Muscle of back (tissue), 11 donors: ENCODE data around the gene PARP14. TPM values are rescaled to one million over a fixed set of nuclear protein-coding genes. Genes with fewer than 3 reads are reported as not detected.

Experiments used
- DNase-seq, 3 donors: peaks; one replicate each; pipeline versions ENCODE4 v3.0.0 to v3.0.0-alpha.2; 2013
- polyA plus RNA-seq, 10 donors: library from polyadenylated mRNA; unstranded; fragments of 120-200 nt; gene quantifications; one replicate each; pipeline ENCODE4 v1.2.1, GENCODE V29; 2013; ENCODE audit not compliant: insufficient read length in 10 of 10

Gene PARP14
- polyA plus RNA-seq, 10 donors: 7.0 to 14.1 (median 9.5) TPM

DNA sequence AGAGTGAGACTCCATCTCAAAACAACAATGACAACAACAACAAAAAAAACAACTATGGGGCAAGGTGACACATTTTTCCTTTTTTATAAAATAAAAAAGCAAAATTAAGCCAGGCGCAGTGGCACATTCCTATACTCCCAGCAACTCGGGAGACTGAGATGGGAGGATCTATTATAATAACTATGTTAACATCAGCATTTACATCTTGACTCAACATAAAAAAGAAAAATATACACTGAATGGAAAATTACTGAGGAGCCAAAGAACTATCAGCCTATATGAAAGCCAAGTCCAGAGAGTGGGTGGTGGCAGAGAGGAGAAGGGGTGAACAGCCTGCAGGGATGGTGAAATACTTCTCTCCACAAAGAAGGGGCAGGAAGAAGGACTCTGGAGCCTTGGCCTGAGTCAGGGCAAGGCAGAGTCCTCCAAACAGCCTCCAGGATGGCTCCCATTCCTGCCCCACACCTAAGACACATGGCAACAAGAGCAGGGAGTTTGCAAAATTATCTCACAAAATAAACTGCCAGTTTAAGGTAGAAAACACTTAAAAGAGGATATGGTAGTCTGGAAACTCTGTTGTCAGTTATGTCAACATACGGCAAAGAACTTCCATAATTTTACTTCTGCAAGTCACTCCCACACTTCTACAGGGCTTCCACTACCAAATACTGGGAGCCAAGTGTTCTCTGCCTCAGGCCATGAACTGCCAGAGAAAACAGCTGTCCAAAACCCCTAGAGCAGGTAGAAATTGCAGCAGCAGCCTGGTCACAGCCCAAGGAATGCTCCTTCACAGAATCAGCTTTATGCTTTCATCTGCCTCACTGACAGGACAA lies 87.1 kb downstream of the PARP14 start:
- peak in 1 of 3 donors; percentile 17 for DNase-seq

DNA sequence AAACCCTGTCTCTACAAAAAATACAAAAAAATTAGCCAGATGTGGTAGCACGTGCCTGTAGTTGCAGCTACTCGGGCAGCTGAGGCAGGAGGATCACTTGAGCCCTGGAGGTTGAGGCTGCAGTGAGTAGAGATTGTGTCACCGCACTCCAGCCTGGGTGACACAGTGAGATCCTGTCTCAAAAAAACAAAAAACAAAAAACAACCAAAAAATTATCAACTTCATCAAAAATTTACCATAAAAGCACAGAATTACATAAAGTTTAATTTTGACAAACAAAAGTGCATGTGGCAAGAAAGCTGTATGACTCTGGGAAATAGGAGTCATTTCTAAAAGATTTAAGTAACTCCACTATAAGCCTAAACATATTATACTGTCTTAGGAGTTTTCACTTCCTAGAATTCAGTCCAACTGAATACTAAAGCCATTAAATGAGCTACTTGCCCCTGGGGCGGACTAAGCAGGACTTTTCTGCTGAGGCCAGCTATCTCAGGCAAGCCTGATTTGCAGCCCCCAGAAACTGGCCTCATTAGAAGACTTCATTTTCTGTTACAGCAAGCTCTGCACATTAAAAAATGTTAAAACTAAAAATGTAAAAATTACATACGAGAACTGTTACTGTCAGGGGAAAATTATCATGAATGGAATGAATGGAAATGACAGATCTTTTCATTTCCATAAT lies 90.0 kb downstream of the PARP14 start:
- DNase-seq: no peak

DNA sequence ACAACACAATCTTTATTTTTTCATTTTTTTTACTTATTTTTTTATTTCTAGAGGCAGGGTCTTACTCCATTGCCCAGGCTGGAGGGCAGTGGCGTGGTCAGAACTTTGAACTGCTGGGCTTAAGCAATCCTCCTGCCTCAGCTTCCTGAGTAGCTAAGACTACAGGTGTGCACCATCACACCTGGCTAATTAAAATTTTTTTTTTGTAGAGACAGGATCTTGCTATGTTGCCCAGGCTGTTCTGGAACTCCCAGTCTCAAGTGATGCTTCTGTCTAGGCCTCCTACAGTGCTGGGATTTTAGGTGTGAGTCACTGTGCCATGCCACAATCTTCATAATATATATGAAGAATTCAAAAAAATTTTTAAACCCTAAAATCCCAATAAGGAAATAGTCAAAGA lies 92.2 kb downstream of the PARP14 start:
- DNase-seq: no peak

DNA sequence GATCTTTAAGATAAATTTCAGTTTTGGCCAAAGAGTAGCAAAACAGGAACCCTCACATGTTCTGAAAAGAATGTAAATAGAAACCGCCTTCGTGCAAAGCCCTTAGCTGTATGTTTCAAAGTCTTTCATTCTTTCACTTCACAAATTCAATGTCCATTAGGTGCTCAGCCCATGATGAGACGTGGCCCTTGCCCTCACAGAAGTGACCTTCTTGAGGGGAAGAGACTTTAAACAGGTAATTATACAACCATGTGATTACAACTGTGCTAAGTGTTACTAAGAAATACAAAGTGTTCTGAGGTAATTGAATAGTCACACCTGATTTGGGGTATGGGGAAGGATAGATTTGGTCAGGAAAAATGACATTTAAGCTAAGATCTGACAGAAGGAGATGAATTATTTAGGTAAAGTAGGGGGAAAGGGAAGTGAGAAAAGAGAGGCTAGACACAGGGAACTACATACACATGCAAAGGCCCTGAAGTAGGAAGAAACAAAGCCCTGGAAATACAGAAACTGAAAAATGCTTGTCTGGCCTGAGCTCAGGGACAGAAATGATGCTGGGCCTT lies 93.4 kb downstream of the PARP14 start:
- no peak for DNase-seq

DNA sequence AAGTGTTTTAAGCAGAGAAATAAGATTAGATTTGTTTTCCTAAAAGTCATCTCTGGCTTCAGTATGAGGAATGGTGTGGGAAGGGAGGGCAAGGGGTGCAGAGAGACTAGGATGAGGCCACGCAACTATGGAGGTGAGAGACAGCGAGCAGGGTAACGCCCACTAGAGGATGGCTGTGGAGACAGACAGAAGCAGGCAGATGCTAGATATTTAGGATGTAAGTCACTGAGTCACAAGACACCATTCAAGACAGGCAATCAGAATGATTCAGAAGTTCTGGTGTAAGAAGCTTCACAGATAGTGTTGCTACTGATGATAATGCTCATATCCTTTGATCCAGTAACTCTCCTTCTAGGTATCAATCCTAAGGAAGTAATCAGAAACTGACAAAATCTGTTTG lies 93.9 kb downstream of the PARP14 start:
- DNase-seq: no peak

DNA sequence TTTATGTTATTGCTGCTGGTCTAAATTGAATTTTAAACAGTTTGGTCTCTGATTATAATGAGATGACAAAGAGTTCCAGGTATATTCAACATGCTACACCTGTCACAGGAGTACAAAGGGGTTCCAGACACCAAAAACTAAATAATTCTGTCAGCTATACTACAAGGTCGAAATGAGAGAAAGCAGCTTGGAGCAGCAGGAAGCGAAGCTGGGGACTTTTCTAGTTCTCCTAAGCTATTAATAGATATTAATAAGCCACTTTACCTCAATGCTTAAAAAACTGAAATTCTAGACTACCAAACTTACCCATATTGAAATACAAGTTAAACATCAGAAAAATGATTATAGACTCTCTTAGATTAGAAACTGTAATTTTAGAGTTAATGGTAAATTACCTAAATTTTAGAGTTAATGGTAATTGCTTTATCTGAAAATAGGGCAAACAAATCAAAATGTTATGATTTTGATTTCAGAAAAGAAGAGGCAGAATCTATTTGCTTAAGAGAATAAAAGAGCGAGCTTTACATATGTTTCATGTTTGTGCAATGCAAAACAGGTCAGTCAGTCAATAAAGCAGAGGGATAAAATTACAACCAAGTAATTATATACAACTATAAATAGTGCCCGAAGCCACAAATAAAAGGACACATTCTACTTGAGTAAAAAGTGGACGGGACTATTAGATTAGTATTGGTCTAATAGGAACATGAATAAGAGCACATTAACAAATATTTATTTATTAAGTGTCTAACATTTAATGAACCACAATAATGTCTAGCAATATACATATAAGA lies 96.2 kb downstream of the PARP14 start:
- no peak for DNase-seq

DNA sequence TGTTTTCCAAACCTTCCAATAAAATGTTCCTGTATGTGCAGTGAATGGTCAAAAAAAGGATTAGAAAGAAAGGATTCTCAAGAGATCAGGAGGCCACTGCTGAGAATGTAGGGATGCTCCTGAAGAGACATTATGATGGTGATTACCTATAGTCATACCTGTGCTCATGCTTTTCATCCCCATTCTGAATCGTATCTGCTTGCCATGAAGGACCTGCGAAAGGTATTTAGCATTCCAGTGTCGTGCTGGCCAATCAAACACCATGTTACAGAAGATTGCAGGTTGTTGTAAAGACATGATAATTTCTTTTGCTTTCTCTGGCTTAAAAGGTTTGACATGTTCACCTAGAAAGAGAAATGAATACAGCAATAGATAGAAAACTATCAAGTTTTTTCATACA lies 96.9 kb downstream of the PARP14 start:
- no peak for DNase-seq

Other genes with a start within 250 kb of the PARP14 start
- gene KPNA1, start 165.9 kb upstream of the PARP14 start, polyA plus RNA-seq: 10 to 100 TPM; 33.9 to 60.5 (median 41.8) TPM
- 10 to 100 TPM in 9 of 10 donors, 1 to 10 TPM in 1; 8.9 to 19.2 (median 15.1) TPM for gene PARP9, start 116.5 kb upstream of the PARP14 start, polyA plus RNA-seq
- 10 to 100 TPM in 2 of 10 donors, 1 to 10 TPM in 8; 6.0 to 10.7 (median 8.4) TPM for gene DTX3L, start 116.5 kb upstream of the PARP14 start, polyA plus RNA-seq
- gene PARP15, start 103.2 kb upstream of the PARP14 start, polyA plus RNA-seq: 1 to 10 TPM in 9 of 10 donors, under 1 TPM in 1; 0.94 to 8.3 (median 3.6) TPM
- gene HSPBAP1, start 113.0 kb downstream of the PARP14 start, polyA plus RNA-seq: 1 to 10 TPM; 4.2 to 9.5 (median 6.5) TPM
- 1 to 10 TPM; 4.1 to 7.1 (median 5.3) TPM for gene SLC49A4, start 114.2 kb downstream of the PARP14 start, polyA plus RNA-seq